Right kidney (tissue), 1 donor: Measurements from ENCODE around the gene MBD5.
"Not testable (repeated sequence)": the region's sequence is repeated elsewhere in the genome, so short reads cannot be mapped to it uniquely, and the experiment has no call there.

Experiments
- DNase-seq: peaks from one replicate; pipeline ENCODE4 v3.0.0-alpha.2; 2016

Gene MBD5

DNA sequence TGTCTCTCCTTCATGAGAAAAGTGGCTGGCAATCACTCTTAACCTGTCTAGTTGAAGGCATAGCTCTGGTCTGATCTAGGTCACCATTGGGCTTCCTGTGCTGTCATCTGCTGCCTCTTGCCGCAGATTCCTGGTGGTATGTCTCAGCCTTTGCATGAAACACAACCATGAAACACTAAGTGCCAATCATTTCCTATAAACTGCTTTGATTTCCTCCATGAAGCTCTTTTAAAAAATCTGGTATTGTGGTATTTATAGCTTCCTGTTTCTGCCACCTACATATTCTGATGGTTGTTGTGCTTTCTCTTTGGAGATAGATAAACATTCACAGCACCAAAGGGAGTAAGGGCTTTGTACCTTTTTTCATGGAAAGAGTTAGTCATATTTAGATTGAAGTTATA, 503.6 kb downstream of the MBD5 start:
- DNase-seq: no peak

GRCh38 chr2:148525130-148525529, 504.2 kb downstream of the MBD5 start:
- no peak for DNase-seq

GRCh38 chr2:148526509-148527346, 505.8 kb downstream of the MBD5 start:
- DNase-seq: no peak

- no peak for DNase-seq
Observed at GRCh38 chr2:148527488-148528340, 506.8 kb downstream of the MBD5 start.

- no peak for DNase-seq
Observed at GRCh38 chr2:148528356-148529064, 507.6 kb downstream of the MBD5 start.

DNA sequence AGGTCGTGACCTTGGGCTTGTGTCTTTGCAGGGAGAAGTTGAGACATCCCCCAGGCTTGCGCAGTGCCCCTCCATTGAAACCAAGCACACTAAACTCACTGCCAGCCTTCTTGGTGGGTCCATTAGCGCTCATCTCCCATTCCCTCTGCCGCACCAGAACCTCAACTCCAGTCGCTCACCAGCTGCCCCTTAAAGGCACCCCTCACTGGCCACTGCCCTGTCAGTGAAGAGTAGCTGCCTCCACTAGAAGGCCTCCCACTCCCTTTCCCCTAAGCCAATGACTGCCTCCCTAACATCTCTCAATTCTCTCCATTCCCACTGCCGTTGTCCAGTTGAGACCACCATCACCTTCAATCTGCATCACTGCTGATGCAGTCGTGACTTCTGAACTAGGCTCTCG, 508.9 kb downstream of the MBD5 start:
- no peak for DNase-seq

DNA sequence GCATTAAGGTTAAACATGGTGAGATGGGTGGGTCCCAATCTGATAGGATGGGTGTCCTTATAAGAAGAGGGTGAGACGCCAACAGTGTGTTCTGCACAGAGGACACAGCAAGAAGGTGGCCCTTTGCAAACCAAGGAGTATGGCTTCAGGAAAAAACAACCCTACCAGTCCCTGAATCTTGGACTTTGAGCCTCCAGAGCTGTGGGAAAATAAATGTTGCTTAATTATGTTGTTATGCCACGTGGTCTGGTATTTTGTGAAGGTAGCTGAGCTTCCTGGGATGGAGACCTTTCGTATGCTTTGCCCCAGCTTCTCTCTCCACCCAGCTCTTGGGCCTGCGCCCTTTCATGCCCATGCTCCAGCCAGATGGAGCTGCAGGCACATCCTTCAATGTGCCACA, 509.5 kb downstream of the MBD5 start:
- no peak for DNase-seq

DNA sequence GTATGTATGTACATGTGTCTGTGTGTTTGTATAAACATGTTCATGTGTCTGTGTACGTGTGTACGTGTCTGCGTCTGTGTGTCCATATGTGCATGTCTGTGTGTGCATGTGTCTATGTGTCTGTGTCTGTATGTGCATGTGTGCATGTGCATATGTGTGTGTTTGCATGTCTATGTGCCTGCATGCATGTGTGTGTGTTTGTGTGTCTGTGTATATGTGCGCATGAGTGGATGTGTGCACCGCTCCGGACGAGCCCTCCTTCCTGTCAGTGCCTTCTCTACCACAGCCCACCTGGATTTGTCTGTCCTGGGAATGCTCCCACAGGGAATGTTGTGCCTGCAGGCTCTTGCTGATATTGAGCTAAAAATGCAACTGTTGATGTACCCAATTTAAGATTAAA, 510.3 kb downstream of the MBD5 start:
- no peak for DNase-seq

- DNase-seq: no peak
Observed at GRCh38 chr2:148531669-148532428, 511.0 kb downstream of the MBD5 start.

DNA sequence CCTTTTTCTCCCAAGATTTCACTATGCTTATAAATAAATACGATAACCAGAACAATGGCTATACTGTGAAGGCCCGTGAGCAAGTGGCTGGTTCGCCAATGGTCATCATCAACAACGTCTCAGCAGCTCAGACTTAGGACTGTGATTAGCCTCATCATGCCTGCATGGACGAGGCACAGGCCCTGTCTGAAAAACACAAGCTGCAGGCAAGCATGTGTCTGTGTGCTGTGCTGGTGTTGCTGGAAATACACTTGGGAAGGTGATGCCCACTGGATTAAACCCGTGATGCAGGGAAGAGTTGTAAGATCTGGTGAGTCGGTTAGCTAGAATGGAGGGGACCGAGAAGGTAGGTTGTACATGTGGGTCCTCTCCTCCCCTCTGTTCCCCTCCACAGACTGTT, 512.1 kb downstream of the MBD5 start:
- no peak for DNase-seq

DNA sequence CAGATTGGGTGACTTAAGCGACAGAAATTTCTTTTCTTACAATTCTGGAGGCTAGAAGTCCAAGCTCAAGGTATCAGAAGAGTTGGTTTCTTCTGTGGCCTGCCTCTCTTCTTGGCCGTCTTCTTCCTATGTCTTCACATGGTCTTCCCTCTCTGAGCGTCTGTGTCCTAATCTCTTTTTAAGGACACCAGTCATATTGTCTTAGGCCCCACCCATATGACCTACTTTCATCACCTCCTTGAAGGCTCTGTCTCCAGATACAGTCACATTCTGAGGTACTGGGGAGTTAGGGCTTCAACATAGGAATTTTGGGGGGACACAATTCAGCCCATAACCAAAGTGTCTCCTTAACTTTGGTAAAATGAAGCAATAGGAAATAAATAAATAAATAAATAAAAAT, 512.8 kb downstream of the MBD5 start:
- no peak for DNase-seq

- DNase-seq: no peak
Observed at GRCh38 chr2:148534416-148535204, 513.7 kb downstream of the MBD5 start.

DNA sequence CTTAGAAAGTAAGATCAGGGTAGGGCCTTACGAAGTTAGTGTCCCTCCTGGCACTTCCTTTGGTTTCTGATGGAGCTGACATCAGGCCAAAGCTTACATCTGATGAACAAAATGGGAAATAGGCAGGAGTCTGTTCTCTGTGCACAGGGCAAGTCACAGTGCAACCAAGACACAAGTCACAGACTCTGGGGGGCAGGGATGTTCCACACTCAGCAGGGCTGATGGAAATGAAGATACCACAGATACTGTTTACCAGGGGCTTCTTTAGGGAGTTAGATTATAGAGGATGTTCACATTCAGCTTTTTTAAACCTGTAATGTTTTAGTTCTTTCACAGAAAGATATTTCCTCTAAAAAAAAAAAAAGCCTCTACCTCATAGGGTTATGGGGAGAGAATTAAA, 517.5 kb downstream of the MBD5 start:
- DNase-seq: no peak

DNA sequence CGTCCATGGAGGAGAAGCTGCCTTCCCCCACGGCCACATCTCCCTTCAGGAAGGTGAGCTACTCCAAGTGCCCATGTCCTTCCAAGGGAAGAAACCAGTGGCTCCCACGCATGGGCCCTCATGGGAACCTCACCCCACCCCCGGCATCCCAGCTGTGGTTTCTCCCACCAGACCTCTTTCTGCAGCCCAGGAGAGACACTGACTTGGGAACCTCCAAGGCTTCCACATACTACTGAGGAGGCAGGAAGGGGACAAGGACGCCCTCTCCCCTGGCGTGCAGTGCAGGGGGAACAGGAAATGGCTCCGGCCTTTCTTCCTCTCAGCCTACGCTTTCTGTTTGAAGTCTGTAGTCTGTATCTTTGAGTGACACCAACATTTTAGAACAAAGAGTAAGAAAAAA, 519.1 kb downstream of the MBD5 start:
- DNase-seq: no peak

GRCh38 chr2:148541792-148542191, 520.9 kb downstream of the MBD5 start:
- DNase-seq: no peak

- DNase-seq: no peak
Observed at GRCh38 chr2:148542614-148543013, 521.7 kb downstream of the MBD5 start.

GRCh38 chr2:148543088-148543540, 522.2 kb downstream of the MBD5 start:
- not testable (repeated sequence) for DNase-seq

GRCh38 chr2:148545390-148546256, 524.7 kb downstream of the MBD5 start:
- DNase-seq: no peak

DNA sequence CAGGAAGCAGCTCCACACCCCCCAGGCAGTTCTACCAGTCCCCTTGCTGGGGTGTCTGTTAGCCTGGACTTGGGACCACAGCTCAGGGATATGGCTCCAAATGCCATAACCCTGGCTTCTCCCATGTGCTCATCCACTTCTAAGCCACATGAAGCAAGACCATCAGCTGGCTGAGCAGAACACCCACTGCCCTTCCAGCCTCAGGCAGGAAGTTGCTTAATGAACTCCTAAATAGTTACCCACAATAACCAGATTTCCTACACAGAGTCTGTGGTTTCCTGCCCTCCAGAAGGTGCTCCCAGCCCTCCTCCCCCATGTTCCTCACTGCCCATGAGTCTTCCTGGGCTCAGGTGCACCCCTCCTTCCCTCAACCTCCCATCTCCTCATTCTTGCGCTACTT, 525.4 kb downstream of the MBD5 start:
- no peak for DNase-seq

DNA sequence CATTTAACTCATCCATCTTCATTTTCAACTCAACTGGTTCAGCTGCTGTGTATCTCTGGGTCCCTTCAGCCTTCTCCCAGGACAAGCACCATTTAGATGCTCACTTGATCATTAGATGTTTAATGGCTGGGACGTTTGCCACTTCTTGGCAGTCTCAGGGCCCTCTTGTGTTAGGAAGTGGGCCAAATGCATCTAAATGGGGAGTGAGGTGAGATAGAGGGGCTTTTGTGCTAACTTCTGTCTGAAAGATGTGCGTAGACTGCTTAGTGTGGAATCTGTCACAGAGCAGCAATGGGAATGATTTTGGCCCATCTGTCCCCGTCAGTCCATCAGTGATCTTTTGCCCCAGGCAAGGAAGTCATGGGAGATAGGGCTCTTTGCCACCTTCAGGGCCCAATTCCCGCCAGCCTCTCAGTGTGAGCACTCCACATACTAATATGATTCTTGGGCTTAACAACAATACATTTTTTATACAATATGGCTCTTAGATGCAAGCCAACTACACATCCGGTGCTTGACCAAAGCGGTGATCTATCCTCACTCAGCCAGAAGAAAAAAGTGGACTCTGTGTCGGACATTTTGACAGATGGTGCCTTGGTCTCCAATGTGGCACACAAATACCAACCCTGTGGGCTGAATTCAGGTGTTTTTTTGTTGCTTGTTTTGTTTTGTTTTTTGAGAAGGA, 528.0 kb downstream of the MBD5 start:
- no peak for DNase-seq
